Activated naive CD8-positive, alpha-beta T cell treated with anti-CD3 and anti-CD28 coated beads, Interleukin-2, amount 10 ng/mL, durations not matched to agents 7 days and 5 days (primary cell): ENCODE measurements around the gene COL2A1. TPM values are rescaled to one million over a fixed set of nuclear protein-coding genes. Genes with fewer than 3 reads are reported as not detected.
A peak's percentile ranks its signal among the peaks of the same experiment; 100 is the strongest.
"Not testable (repeated sequence)": the region's sequence is repeated elsewhere in the genome, so short reads cannot be mapped to it uniquely, and the experiment has no call there.

Source experiments
- ATAC-seq: fragments of 150-1000 bp; cut with Tn5 transposase; one replicate; pipeline ENCODE4 v1.10.0; 2021; ENCODE audit warnings: low read depth, moderate library complexity
- POLR2A ChIA-PET: fragments of 350-600 bp; sonication (Branson Sonifier 250); formaldehyde crosslinking; loops from one replicate; lab custom pipeline; 2021; ENCODE audit warnings: antibody characterized with exemption; lab: Charles Lee
- DNase-seq: peaks from one replicate; pipeline ENCODE4 v3.0.0; 2021
- H3K27ac Mint-ChIP-seq: one replicate; pipeline ENCODE4 v1.8.0; 2022; ENCODE audit warnings: mild to moderate bottlenecking, mixed read lengths
- H3K27me3 Mint-ChIP-seq: one replicate; pipeline ENCODE4 v1.8.0; 2022; ENCODE audit warnings: mild to moderate bottlenecking, moderate library complexity, mixed read lengths
- H3K36me3 Mint-ChIP-seq: one replicate; pipeline ENCODE4 v1.8.0; 2021; ENCODE audit warnings: mild to moderate bottlenecking, mixed read lengths
- H3K4me1 Mint-ChIP-seq: one replicate; pipeline ENCODE4 v1.8.0; 2021; ENCODE audit warnings: mixed read lengths
- H3K4me3 Mint-ChIP-seq: one replicate; pipeline ENCODE4 v1.8.0; 2022; ENCODE audit warnings: mild to moderate bottlenecking, moderate library complexity, mixed read lengths
- H3K9me3 Mint-ChIP-seq: one replicate; pipeline ENCODE4 v1.8.0; 2021; ENCODE audit warnings: mixed read lengths
- total RNA-seq, 2 experiments: library from RNA; stranded (reverse); gene quantifications; one replicate each; pipeline ENCODE4 v1.2.3, GENCODE V29; 2021

Gene COL2A1
- total RNA-seq, 2 experiments from 2014 or later, result not detected

- DNase-seq (no peak), ATAC-seq (no peak)
- Mint-ChIP-seq H3K9me3 (peaks cover 3% of the 10 kb centered on the region), H3K27ac (no peak overlapping the region), H3K4me3 (peak overlapping the region; percentile 26), H3K36me3 (peaks cover 24% of the 10 kb centered on the region), H3K4me1 (peaks cover 25% of the 10 kb centered on the region), H3K27me3 (peaks cover 27% of the 10 kb centered on the region)
- POLR2A ChIA-PET, result no interaction called here
Observed at GRCh38 chr12:47962198-47962597, 42.1 kb downstream of the COL2A1 start.

- Mint-ChIP-seq H3K4me1 (peaks cover 12% of the 10 kb centered on the region), H3K27me3 (peaks cover 40% of the 10 kb centered on the region)
- ATAC-seq, H3K4me3 Mint-ChIP-seq, H3K36me3 Mint-ChIP-seq, H3K9me3 Mint-ChIP-seq, DNase-seq, H3K27ac Mint-ChIP-seq: not testable (repeated sequence)
- POLR2A ChIA-PET, result interaction anchor here (0.6 kb wide), 1 partner anchor 142 kb away, joined by 4 read pairs; no protein-coding TSS in a partner anchor
Observed at GRCh38 chr12:47957671-47958070, 46.6 kb downstream of the COL2A1 start.

- peaks cover 6% of the 10 kb centered on the region for H3K9me3 Mint-ChIP-seq
- DNase-seq, result no peak
- peaks cover 21% of the 10 kb centered on the region for H3K27me3 Mint-ChIP-seq
- no peaks in the 10 kb centered on the region for H3K36me3 Mint-ChIP-seq
- H3K4me3 Mint-ChIP-seq, result no peak overlapping the region
- peaks cover 12% of the 10 kb centered on the region for H3K4me1 Mint-ChIP-seq
- POLR2A ChIA-PET, result no interaction called here
- ATAC-seq, result no peak
- H3K27ac Mint-ChIP-seq, result no peak overlapping the region
Observed at GRCh38 chr12:47955059-47955458, 49.2 kb downstream of the COL2A1 start.

GRCh38 chr12:47954467-47955045, 49.7 kb downstream of the COL2A1 start:
- DNase-seq (no peak), ATAC-seq (no peak)
- Mint-ChIP-seq H3K27ac (no peak overlapping the region), H3K4me1 (peaks cover 14% of the 10 kb centered on the region), H3K9me3 (peaks cover 6% of the 10 kb centered on the region), H3K36me3 (no peaks in the 10 kb centered on the region), H3K27me3 (peaks cover 18% of the 10 kb centered on the region), H3K4me3 (no peak overlapping the region)
- POLR2A ChIA-PET, result interaction anchor here (0.6 kb wide), 1 partner anchor 21 kb away, joined by 3 read pairs; no protein-coding TSS in a partner anchor

- Mint-ChIP-seq H3K4me1 (peaks cover 14% of the 10 kb centered on the region), H3K36me3 (no peaks in the 10 kb centered on the region), H3K9me3 (peaks cover 4% of the 10 kb centered on the region), H3K27ac (no peak overlapping the region), H3K4me3 (no peak overlapping the region), H3K27me3 (peaks cover 18% of the 10 kb centered on the region)
- ATAC-seq (no peak), DNase-seq (no peak)
- POLR2A ChIA-PET, result interaction anchor here (0.6 kb wide), 1 partner anchor 21 kb away, joined by 3 read pairs; no protein-coding TSS in a partner anchor
Observed at GRCh38 chr12:47954058-47954457, 50.2 kb downstream of the COL2A1 start.

GRCh38 chr12:47950856-47951468, 53.3 kb downstream of the COL2A1 start:
- POLR2A ChIA-PET, result no interaction called here
- ATAC-seq (no peak), DNase-seq (no peak)
- Mint-ChIP-seq H3K4me1 (peaks cover 17% of the 10 kb centered on the region), H3K4me3 (no peak overlapping the region), H3K27ac (no peak overlapping the region), H3K27me3 (peaks cover 20% of the 10 kb centered on the region), H3K9me3 (no peaks in the 10 kb centered on the region), H3K36me3 (no peaks in the 10 kb centered on the region)

- Mint-ChIP-seq H3K27ac (no peak overlapping the region), H3K4me3 (no peak overlapping the region), H3K9me3 (no peaks in the 10 kb centered on the region), H3K4me1 (peaks cover 17% of the 10 kb centered on the region), H3K27me3 (peaks cover 12% of the 10 kb centered on the region), H3K36me3 (no peaks in the 10 kb centered on the region)
- DNase-seq, result peak; percentile 64
- POLR2A ChIA-PET, result interaction anchor here (0.7 kb wide), 1 partner anchor 45 kb away, joined by 3 read pairs; the partner anchor contains the start of gene VDR
- peak; percentile 51 for ATAC-seq
Observed at GRCh38 chr12:47949441-47950341, 54.6 kb downstream of the COL2A1 start.

GRCh38 chr12:47947341-47947740, 56.9 kb downstream of the COL2A1 start:
- DNase-seq (no peak), ATAC-seq (no peak)
- H3K4me1 Mint-ChIP-seq, result peaks cover 5% of the 10 kb centered on the region
- H3K36me3 Mint-ChIP-seq, result no peaks in the 10 kb centered on the region
- no peak overlapping the region for H3K27ac Mint-ChIP-seq
- peaks cover 7% of the 10 kb centered on the region for H3K27me3 Mint-ChIP-seq
- POLR2A ChIA-PET, result no interaction called here
- H3K4me3 Mint-ChIP-seq, result no peak overlapping the region
- no peaks in the 10 kb centered on the region for H3K9me3 Mint-ChIP-seq

- no peak overlapping the region for H3K4me3 Mint-ChIP-seq
- peaks cover 7% of the 10 kb centered on the region for H3K27me3 Mint-ChIP-seq
- ATAC-seq (no peak), DNase-seq (no peak)
- no peaks in the 10 kb centered on the region for H3K9me3 Mint-ChIP-seq
- no peaks in the 10 kb centered on the region for H3K36me3 Mint-ChIP-seq
- peaks cover 5% of the 10 kb centered on the region for H3K4me1 Mint-ChIP-seq
- H3K27ac Mint-ChIP-seq, result no peak overlapping the region
- POLR2A ChIA-PET, result interaction anchor here (0.6 to 0.8 kb wide), 2 partner anchors 42 to 168 kb away, joined by 3 read pairs; partner anchors contain the start of gene VDR
Observed at GRCh38 chr12:47946413-47947323, 57.6 kb downstream of the COL2A1 start.

- POLR2A ChIA-PET, result no interaction called here
- peaks cover 13% of the 10 kb centered on the region for H3K27me3 Mint-ChIP-seq
Observed at GRCh38 chr12:47945341-47945728, 58.9 kb downstream of the COL2A1 start.

GRCh38 chr12:47944685-47945340, 59.5 kb downstream of the COL2A1 start:
- POLR2A ChIA-PET, result no interaction called here
- Mint-ChIP-seq H3K36me3 (no peaks in the 10 kb centered on the region), H3K27ac (no peak overlapping the region), H3K4me3 (no peak overlapping the region), H3K27me3 (peaks cover 15% of the 10 kb centered on the region), H3K4me1 (peaks cover 10% of the 10 kb centered on the region), H3K9me3 (no peaks in the 10 kb centered on the region)
- DNase-seq (no peak), ATAC-seq (no peak)

More at GRCh38 chr12:47945341-47945728, 58.9 kb downstream of the COL2A1 start:
- Mint-ChIP-seq H3K9me3 (no peaks in the 10 kb centered on the region), H3K36me3 (no peaks in the 10 kb centered on the region), H3K27ac (no peak overlapping the region), H3K4me3 (no peak overlapping the region), H3K4me1 (peaks cover 10% of the 10 kb centered on the region)
- no peak for ATAC-seq
- DNase-seq, result no peak

GRCh38 chr12:47943623-47944340, 60.5 kb downstream of the COL2A1 start:
- Mint-ChIP-seq H3K27me3 (peaks cover 15% of the 10 kb centered on the region), H3K4me1 (peaks cover 8% of the 10 kb centered on the region), H3K4me3 (no peak overlapping the region), H3K9me3 (no peaks in the 10 kb centered on the region), H3K36me3 (no peaks in the 10 kb centered on the region), H3K27ac (no peak overlapping the region)
- no peak for DNase-seq
- ATAC-seq, result no peak
- POLR2A ChIA-PET, result no interaction called here
